CD4-positive, alpha-beta T cell treated with Interleukin-1 beta for 1 hour (primary cell): ENCODE results near the gene ITGB2.

ENCODE experiments used
- DNase-seq, 2 donors: peaks; one replicate each; pipeline ENCODE4 v3.0.0-alpha.2; 2020 to 2022

Gene ITGB2

GRCh38 chr21:44920694-44921604 lies at the start of gene ITGB2:
Gene ITGB2, minus strand, starts transcription at chr21:44920899. Its CDS starts 10,117 bp downstream, at chr21:44910782.
- DNase-seq = peak; percentile 67 to 72

GRCh38 chr21:44969931-44970755 lies 49.4 kb upstream of the ITGB2 start:
- peak in 1 of 2 donors; percentile 66 for DNase-seq

- DNase-seq = no peak
Observed at GRCh38 chr21:44969066-44969670, 48.5 kb upstream of the ITGB2 start.

GRCh38 chr21:44967082-44968047 lies 46.7 kb upstream of the ITGB2 start:
- no peak for DNase-seq

- DNase-seq = no peak
Observed at GRCh38 chr21:44966135-44967081, 45.7 kb upstream of the ITGB2 start.

GRCh38 chr21:44965251-44966022 lies 44.7 kb upstream of the ITGB2 start:
- peak in 1 of 2 donors; percentile 25 for DNase-seq

GRCh38 chr21:44964381-44964780 lies 43.7 kb upstream of the ITGB2 start:
- no peak for DNase-seq

GRCh38 chr21:44962403-44962966 lies 41.8 kb upstream of the ITGB2 start:
- no peak for DNase-seq

GRCh38 chr21:44960141-44961092 lies 39.7 kb upstream of the ITGB2 start:
- DNase-seq = no peak

GRCh38 chr21:44959376-44960091 lies 38.8 kb upstream of the ITGB2 start:
- no peak for DNase-seq

GRCh38 chr21:44958471-44959191 lies 37.9 kb upstream of the ITGB2 start:
- DNase-seq = no peak

- DNase-seq = no peak
Observed at GRCh38 chr21:44957901-44958451, 37.3 kb upstream of the ITGB2 start.

GRCh38 chr21:44957047-44957831 lies 36.5 kb upstream of the ITGB2 start:
- no peak for DNase-seq

- no peak for DNase-seq
Observed at GRCh38 chr21:44956356-44957046, 35.8 kb upstream of the ITGB2 start.

GRCh38 chr21:44955798-44956175 lies 35.1 kb upstream of the ITGB2 start:
- DNase-seq = no peak
